ENCODE data around the gene SOS1.

DNA sequence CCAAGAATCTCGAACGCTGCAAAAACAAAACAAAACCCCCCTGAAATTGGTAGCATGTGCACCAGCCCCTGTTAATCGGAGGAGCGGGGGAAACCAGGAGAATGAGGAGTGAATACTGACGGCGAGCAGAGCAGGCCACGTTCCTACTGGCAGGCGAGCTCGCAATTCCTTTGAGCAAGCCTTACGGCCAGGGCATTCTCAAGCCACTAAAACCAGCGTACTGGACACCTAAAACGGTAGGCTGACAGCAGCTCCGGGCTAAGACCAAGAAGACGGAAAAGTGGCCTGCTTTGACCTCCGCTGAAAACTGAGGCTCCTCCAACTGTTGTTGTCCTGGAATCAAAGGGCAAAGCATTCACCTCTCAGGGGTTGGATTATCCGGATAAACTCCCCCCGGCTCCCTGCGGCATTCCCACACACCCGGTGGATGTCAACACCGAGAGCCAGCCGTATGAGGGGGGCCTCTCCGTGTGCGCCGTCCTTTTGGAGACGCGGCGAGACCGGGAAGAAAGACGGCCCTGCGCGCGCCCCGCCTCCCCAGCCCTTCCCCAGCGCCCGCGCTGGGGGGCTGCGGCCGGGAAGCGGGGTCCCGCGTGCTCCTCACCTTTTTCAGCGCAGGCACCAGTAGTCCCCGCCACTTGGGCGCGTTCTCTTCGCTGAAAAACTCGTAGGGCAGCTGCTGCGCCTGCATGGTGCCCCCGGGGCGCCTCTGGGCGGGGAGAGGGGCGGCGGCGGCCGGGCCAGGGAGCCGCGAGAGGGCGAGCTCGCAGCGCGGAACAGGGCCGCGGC is 925 bp downstream of the SOS1 start:
- TF ChIP-seq, protein P1, sequence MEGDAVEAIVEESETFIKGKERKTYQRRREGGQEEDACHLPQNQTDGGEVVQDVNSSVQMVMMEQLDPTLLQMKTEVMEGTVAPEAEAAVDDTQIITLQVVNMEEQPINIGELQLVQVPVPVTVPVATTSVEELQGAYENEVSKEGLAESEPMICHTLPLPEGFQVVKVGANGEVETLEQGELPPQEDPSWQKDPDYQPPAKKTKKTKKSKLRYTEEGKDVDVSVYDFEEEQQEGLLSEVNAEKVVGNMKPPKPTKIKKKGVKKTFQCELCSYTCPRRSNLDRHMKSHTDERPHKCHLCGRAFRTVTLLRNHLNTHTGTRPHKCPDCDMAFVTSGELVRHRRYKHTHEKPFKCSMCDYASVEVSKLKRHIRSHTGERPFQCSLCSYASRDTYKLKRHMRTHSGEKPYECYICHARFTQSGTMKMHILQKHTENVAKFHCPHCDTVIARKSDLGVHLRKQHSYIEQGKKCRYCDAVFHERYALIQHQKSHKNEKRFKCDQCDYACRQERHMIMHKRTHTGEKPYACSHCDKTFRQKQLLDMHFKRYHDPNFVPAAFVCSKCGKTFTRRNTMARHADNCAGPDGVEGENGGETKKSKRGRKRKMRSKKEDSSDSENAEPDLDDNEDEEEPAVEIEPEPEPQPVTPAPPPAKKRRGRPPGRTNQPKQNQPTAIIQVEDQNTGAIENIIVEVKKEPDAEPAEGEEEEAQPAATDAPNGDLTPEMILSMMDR (IDR thresholded peaks at IDR 0.05), result peak; percentile 26 to 65 (median 42)
- no peak for TF ChIP-seq POLR2A (IDR thresholded peaks at IDR 0.05)

Data from upper lobe of left lung (tissue), 4 donors.